Upper lobe of left lung (tissue), 4 donors: ENCODE data around the gene ACTC1.

Source experiments
- POLR2A ChIP-seq, 4 donors: fragments of 450-650 bp; IDR thresholded peaks; one replicate each; pipeline ENCODE4 v1.5.1; 2016 to 2017; ENCODE audit warnings: antibody characterized with exemption in 4 of 4, mild to moderate bottlenecking in 2 of 4
- POLR2AphosphoS5 ChIP-seq, 2 donors: sonication (generic); formaldehyde crosslinking; IDR thresholded peaks; one replicate each; pipeline ENCODE4 v1.5.1; 2017; ENCODE audit warnings: antibody characterized with exemption in 2 of 2
- TF ChIP-seq, protein P1 (sequence below), 6 experiments: fragments of 450-650 bp in 4 of 6; fragments of 200-600 bp in 2 of 6; sonication (generic) in 2 of 6; IDR thresholded peaks; one replicate each; pipeline ENCODE4 v1.5.1; 2016 to 2019; ENCODE audit warnings: antibody characterized with exemption in 6 of 6

DNA sequence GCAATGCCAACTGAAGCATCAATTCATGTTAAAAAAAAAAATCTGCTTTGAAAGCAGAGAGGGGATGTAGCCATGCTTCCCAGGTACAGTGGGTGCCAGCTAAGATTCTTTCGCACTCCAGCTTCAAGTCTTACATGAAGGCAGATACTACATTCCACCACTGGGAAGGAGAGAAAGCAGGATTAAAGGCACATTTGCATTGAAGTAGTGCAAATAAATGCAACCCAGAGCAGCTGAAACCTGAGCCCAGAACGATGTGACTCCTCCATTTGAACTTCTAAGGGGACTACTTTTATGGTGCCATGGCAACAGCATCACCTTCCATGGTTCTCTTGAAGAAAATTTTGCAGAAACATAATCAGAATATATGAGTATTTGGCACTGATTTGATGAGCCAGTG lies 21.4 kb downstream of the ACTC1 start:
- TF ChIP-seq, protein P1, sequence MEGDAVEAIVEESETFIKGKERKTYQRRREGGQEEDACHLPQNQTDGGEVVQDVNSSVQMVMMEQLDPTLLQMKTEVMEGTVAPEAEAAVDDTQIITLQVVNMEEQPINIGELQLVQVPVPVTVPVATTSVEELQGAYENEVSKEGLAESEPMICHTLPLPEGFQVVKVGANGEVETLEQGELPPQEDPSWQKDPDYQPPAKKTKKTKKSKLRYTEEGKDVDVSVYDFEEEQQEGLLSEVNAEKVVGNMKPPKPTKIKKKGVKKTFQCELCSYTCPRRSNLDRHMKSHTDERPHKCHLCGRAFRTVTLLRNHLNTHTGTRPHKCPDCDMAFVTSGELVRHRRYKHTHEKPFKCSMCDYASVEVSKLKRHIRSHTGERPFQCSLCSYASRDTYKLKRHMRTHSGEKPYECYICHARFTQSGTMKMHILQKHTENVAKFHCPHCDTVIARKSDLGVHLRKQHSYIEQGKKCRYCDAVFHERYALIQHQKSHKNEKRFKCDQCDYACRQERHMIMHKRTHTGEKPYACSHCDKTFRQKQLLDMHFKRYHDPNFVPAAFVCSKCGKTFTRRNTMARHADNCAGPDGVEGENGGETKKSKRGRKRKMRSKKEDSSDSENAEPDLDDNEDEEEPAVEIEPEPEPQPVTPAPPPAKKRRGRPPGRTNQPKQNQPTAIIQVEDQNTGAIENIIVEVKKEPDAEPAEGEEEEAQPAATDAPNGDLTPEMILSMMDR (IDR thresholded peaks at IDR 0.05) = no peak
- TF ChIP-seq POLR2A (IDR thresholded peaks at IDR 0.05) (no peak), POLR2AphosphoS5 (IDR thresholded peaks at IDR 0.05) (no peak)
